Keratinocyte (primary cell): ENCODE data around the gene RAPGEF1. TPM values are rescaled to one million over a fixed set of nuclear protein-coding genes. Genes with fewer than 3 reads are reported as not detected.

Experiments
- DNase-seq: peaks from one replicate; pipeline ENCODE4 v3.0.0-alpha.2; 2011; ENCODE audit warnings: low read depth, missing footprints, low spot score
- FAIRE-seq: peaks from 2 replicates; lab custom pipeline; 2011; peaks lifted over from hg19 to GRCh38; lab: Jason Lieb, UNC
- H2AFZ ChIP-seq: 2 replicates; pipeline ENCODE4 v1.6.0; 2012; ENCODE audit warnings: low read length, control low read depth, inconsistent platforms; ENCODE audit not compliant: control insufficient read depth
- H3K27ac ChIP-seq: 2 replicates; pipeline ENCODE4 v1.5.1; 2011; ENCODE audit warnings: low read length; ENCODE audit not compliant: control insufficient read depth, insufficient read depth
- H3K27me3 ChIP-seq: 3 replicates; pipeline ENCODE4 v1.6.0; 2011; ENCODE audit warnings: low read length; ENCODE audit not compliant: control insufficient read depth, insufficient read depth; ENCODE audit errors: extremely low read depth
- H3K36me3 ChIP-seq, 2 experiments: 2 replicates in 1 of 2; 3 replicates in 1 of 2; pipeline ENCODE4 v1.5.1; 2011; ENCODE audit warnings: low read length in 2 of 2, mild to moderate bottlenecking in 1 of 2; ENCODE audit not compliant: control insufficient read depth in 2 of 2, insufficient read depth in 2 of 2; ENCODE audit errors: extremely low read depth in 1 of 2
- H3K4me1 ChIP-seq: 3 replicates; pipeline ENCODE4 v1.5.1; 2011; ENCODE audit warnings: low read length; ENCODE audit not compliant: control insufficient read depth, insufficient read depth; ENCODE audit errors: extremely low read depth
- H3K4me2 ChIP-seq: 3 replicates; pipeline ENCODE4 v1.6.0; 2011; ENCODE audit warnings: low read depth, low read length; ENCODE audit not compliant: control insufficient read depth, insufficient read depth; ENCODE audit errors: extremely low read depth
- H3K4me3 ChIP-seq, 3 experiments: fragments of 200-600 bp in 1 of 3; sonication (generic) in 1 of 3; 2 replicates in 2 of 3; 3 replicates in 1 of 3; pipeline ENCODE4 v1.5.1; 2011 to 2016; ENCODE audit warnings: low read length in 3 of 3, mild to moderate bottlenecking in 3 of 3, control low read depth in 2 of 3, inconsistent platforms in 1 of 3, low read depth in 1 of 3, mixed read lengths in 1 of 3, mixed run types in 1 of 3, moderate library complexity in 1 of 3; ENCODE audit not compliant: control insufficient read depth in 2 of 3, insufficient read depth in 2 of 3; ENCODE audit errors: extremely low read depth in 1 of 3
- H3K79me2 ChIP-seq: 2 replicates; pipeline ENCODE4 v1.6.0; 2012; ENCODE audit warnings: low read length; ENCODE audit not compliant: control insufficient read depth, insufficient read depth
- H3K9ac ChIP-seq: 3 replicates; pipeline ENCODE4 v1.6.0; 2011; ENCODE audit warnings: low read length; ENCODE audit not compliant: control insufficient read depth, insufficient read depth; ENCODE audit errors: extremely low read depth
- H3K9me1 ChIP-seq: 3 replicates; pipeline ENCODE4 v1.6.0; 2011; ENCODE audit warnings: low read length; ENCODE audit not compliant: control insufficient read depth, insufficient read depth; ENCODE audit errors: extremely low read depth
- H3K9me3 ChIP-seq: 2 replicates; pipeline ENCODE4 v1.5.1; 2012; ENCODE audit warnings: low read depth, low read length; ENCODE audit not compliant: control insufficient read depth
- H4K20me1 ChIP-seq: 3 replicates; pipeline ENCODE4 v1.6.0; 2011; ENCODE audit warnings: low read length; ENCODE audit not compliant: control insufficient read depth, insufficient read depth; ENCODE audit errors: extremely low read depth
- EZH2 ChIP-seq: IDR thresholded peaks from one replicate; pipeline ENCODE4 v1.6.1; 2012; ENCODE audit warnings: inconsistent platforms, mild to moderate bottlenecking, low read length, moderate library complexity
- dilution Hi-C: fragments of 300-500 bp; cut with MboI; formaldehyde crosslinking; loops from one replicate; pipeline ENCODE4 v1.7.0; 2020; ENCODE audit warnings: low sequenced_read_pairs; ENCODE audit not compliant: extremely low pct_ligation_motif_present
- polyA plus RNA-seq, 5 experiments: library from polyadenylated mRNA; depleted of rRNA in 3 of 5; stranded (reverse) in 3 of 5; stranded (forward) in 1 of 5; unstranded in 1 of 5; fragments of >200 nt; gene quantifications; 1 replicate in 1 of 5; 2 replicates in 3 of 5; 3 replicates in 1 of 5; pipeline versions ENCODE4 v1.2.1 to v1.2.3, GENCODE V29; 2011 to 2012; ENCODE audit warnings: missing spikeins in 2 of 5, low read depth in 1 of 5, low replicate concordance in 1 of 5
- TF ChIP-seq, protein P1 (sequence below), 3 experiments: IDR thresholded peaks in 1 of 3; conservative IDR thresholded peaks in 1 of 3; optimal IDR thresholded peaks in 1 of 3; 2 replicates in 2 of 3; 3 replicates in 1 of 3; pipeline versions ENCODE3 to v1.5.1; 2011; ENCODE audit warnings: low read length in 3 of 3, mild to moderate bottlenecking in 3 of 3, moderate library complexity in 2 of 3, control low read depth in 1 of 3, inconsistent platforms in 1 of 3; ENCODE audit not compliant: insufficient read depth in 2 of 3; ENCODE audit errors: extremely low read depth in 1 of 3

The RAPGEF1 gene
- polyA plus RNA-seq, 1 donor (not counting 4 experiments of a cell fraction or from before 2014, with no cell fraction given): 18.5 TPM

GRCh38 chr9:131704988-131705387 lies 34.9 kb downstream of the RAPGEF1 start:
- Histone ChIP-seq H3K9me3 (no peaks in the 10 kb centered on the region), H3K9ac (no peak overlapping the region), H2AFZ (no peak overlapping the region), H3K4me1 (peaks cover 72% of the 10 kb centered on the region), H4K20me1 (peaks cover 5% of the 10 kb centered on the region), H3K36me3 (no peaks in the 10 kb centered on the region), H3K4me2 (peak overlapping the region; percentile 2), H3K27me3 (no peaks in the 10 kb centered on the region), H3K79me2 (peaks cover 26% of the 10 kb centered on the region), H3K9me1 (peaks cover 2% of the 10 kb centered on the region), H3K27ac (no peak overlapping the region), H3K4me3 (no peak overlapping the region)
- dilution Hi-C loops: no loop called here
- DNase-seq (no peak), FAIRE-seq (no peak)
- TF ChIP-seq EZH2: no peak
- TF ChIP-seq, protein P1, sequence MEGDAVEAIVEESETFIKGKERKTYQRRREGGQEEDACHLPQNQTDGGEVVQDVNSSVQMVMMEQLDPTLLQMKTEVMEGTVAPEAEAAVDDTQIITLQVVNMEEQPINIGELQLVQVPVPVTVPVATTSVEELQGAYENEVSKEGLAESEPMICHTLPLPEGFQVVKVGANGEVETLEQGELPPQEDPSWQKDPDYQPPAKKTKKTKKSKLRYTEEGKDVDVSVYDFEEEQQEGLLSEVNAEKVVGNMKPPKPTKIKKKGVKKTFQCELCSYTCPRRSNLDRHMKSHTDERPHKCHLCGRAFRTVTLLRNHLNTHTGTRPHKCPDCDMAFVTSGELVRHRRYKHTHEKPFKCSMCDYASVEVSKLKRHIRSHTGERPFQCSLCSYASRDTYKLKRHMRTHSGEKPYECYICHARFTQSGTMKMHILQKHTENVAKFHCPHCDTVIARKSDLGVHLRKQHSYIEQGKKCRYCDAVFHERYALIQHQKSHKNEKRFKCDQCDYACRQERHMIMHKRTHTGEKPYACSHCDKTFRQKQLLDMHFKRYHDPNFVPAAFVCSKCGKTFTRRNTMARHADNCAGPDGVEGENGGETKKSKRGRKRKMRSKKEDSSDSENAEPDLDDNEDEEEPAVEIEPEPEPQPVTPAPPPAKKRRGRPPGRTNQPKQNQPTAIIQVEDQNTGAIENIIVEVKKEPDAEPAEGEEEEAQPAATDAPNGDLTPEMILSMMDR (optimal IDR thresholded peaks at IDR 0.05 in 1 of 3, IDR thresholded peaks at IDR 0.05 in 1 of 3, conservative IDR thresholded peaks at IDR 0.05 in 1 of 3; ENCODE audit: extremely low read depth in 1 of 3, insufficient read depth in 2 of 3, low read length in 3 of 3): no peak

- Histone ChIP-seq H3K9me3 (no peaks in the 10 kb centered on the region), H3K9me1 (peaks cover 2% of the 10 kb centered on the region), H2AFZ (no peak overlapping the region), H3K36me3 (no peaks in the 10 kb centered on the region), H3K4me2 (peak overlapping the region; percentile 17), H3K4me3 (no peak overlapping the region), H3K4me1 (peaks cover 66% of the 10 kb centered on the region), H3K27ac (peak overlapping the region; percentile 15), H4K20me1 (peaks cover 5% of the 10 kb centered on the region), H3K27me3 (no peaks in the 10 kb centered on the region), H3K79me2 (peaks cover 28% of the 10 kb centered on the region), H3K9ac (peak overlapping the region; percentile 39)
- no peak for DNase-seq
- TF ChIP-seq EZH2: no peak
- TF ChIP-seq, protein P1 (optimal IDR thresholded peaks at IDR 0.05 in 1 of 3, IDR thresholded peaks at IDR 0.05 in 1 of 3, conservative IDR thresholded peaks at IDR 0.05 in 1 of 3; ENCODE audit: extremely low read depth in 1 of 3, insufficient read depth in 2 of 3, low read length in 3 of 3): no peak
- FAIRE-seq: peak; percentile 9
- dilution Hi-C loops: no loop called here
These were observed 35.5 kb downstream of the RAPGEF1 start for GRCh38 chr9:131704141-131704983.
